Astrocyte of the cerebellum (primary cell): ENCODE results near the gene CLTC.
"Not testable (repeated sequence)": the region's sequence is repeated elsewhere in the genome, so short reads cannot be mapped to it uniquely, and the experiment has no call there.

Experiments used
- DNase-seq: peaks from one replicate; pipeline ENCODE4 v3.0.0-alpha.2; 2011; ENCODE audit warnings: low read depth
- H3K4me3 ChIP-seq: 2 replicates; pipeline ENCODE4 v1.5.1; 2011; ENCODE audit warnings: mild to moderate bottlenecking, low read depth, low read length, moderate library complexity
- CTCF ChIP-seq: IDR thresholded peaks from 2 replicates; pipeline ENCODE4 v1.5.1; 2012; ENCODE audit warnings: low read length, low read depth, moderate library complexity, mild to moderate bottlenecking; ENCODE audit errors: missing control alignments
- in situ Hi-C: cut with HindIII; loops from 2 replicates; pipeline ENCODE4 v1.10.0; 2017; ENCODE audit warnings: low sequenced_read_pairs

Gene CLTC

GRCh38 chr17:59619298-59620063 is at the start of gene CLTC:
CLTC (plus strand) TSS chr17:59619895; CDS start chr17:59620132, 237 bp downstream.
- DNase-seq: peak; percentile 95
- H3K4me3 ChIP-seq: peak within 1 kb of the TSS; percentile 99
- in situ Hi-C loops: no loop called here
- no peak for TF ChIP-seq CTCF

- TF ChIP-seq CTCF: no peak
- no peak for DNase-seq
- in situ Hi-C loops: no loop called here
- H3K4me3 ChIP-seq: no peak overlapping the region
Observed at GRCh38 chr17:59572301-59572924, 47.3 kb upstream of the CLTC start.

DNA sequence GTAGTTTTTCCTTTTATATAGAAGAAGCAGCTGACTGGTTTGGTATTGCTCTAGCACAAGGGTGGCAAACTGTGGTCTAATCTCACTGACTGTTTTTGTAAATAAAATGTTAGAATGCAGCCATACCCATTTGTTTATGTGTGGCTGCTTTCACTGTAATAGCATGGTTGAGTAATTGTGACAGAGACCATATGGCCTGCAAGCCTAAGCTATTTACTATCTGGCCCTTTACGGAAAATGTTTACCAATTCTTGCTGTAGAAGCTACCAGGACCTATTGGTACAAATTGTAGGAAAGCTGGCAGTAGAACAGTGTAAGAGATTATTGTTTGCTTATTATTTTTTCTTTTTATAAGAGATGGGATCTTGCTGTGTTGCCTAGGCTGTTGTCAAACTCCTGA is 35.5 kb upstream of the CLTC start:
- H3K4me3 ChIP-seq, in situ Hi-C loops, DNase-seq: not testable (repeated sequence)

GRCh38 chr17:59600169-59600568 is 19.5 kb upstream of the CLTC start:
- in situ Hi-C loops: no loop called here
- TF ChIP-seq CTCF: no peak
- DNase-seq: no peak
- H3K4me3 ChIP-seq: no peak overlapping the region

DNA sequence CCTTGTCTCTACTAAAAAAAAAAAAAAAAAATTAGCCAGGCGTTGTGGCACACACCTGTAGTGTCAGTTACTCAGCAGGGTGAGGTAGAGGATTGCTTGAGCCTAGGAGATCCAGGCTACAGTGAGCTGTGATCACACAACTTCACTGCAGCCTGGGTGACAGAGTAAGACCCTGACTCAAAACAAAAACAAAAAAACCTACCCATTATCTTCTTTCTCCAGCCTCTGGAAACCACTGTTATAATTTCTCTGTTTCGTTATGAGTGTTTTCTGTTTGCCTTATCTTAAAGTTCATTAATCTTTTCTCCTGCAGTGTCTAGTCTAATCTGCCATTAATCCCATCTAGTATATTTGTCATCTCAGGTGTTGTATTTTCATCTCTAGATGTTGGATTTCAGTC is 18.6 kb upstream of the CLTC start:
- no peak for DNase-seq
- TF ChIP-seq CTCF: no peak
- in situ Hi-C loops: no loop called here
- H3K4me3 ChIP-seq: no peak overlapping the region

DNA sequence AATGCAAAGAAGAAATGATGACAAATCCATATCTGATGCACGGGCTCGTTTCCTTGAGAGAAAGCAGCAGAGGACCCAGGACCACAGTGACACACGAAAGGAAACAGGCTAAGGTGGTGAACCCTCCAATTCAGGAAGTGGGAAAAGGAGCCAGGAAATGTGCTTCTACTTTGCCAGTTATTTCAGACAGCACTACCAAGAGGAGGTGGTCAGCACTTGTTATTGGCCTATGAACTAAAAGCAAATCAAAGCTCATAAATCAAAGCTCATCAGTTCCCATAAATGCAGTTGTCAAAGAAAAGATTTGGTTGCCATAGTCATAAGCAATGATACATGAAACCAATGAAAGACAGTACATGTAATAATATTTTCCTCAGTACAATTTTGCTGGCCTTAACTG is 12.6 kb upstream of the CLTC start:
- no peak overlapping the region for H3K4me3 ChIP-seq
- in situ Hi-C loops: no loop called here
- DNase-seq: no peak
- TF ChIP-seq CTCF: no peak

GRCh38 chr17:59607817-59608403 is 11.8 kb upstream of the CLTC start:
- in situ Hi-C loops: no loop called here
- no peak overlapping the region for H3K4me3 ChIP-seq
- TF ChIP-seq CTCF: peak; percentile 16
- no peak for DNase-seq
